ENCODE results near the gene OTUD7B. TPM values are rescaled to one million over a fixed set of nuclear protein-coding genes. Genes with fewer than 3 reads are reported as not detected.

The OTUD7B gene
- total RNA-seq, 1 experiment from 2014 or later, result 18.9 TPM

GRCh38 chr1:149925751-149926150, 84.8 kb downstream of the OTUD7B start:
- DNase-seq (ENCODE audit: extremely low read depth, low read depth), result no peak

- no peak for DNase-seq (ENCODE audit: extremely low read depth, low read depth)
These were observed 85.2 kb downstream of the OTUD7B start for GRCh38 chr1:149925345-149925744.

DNA sequence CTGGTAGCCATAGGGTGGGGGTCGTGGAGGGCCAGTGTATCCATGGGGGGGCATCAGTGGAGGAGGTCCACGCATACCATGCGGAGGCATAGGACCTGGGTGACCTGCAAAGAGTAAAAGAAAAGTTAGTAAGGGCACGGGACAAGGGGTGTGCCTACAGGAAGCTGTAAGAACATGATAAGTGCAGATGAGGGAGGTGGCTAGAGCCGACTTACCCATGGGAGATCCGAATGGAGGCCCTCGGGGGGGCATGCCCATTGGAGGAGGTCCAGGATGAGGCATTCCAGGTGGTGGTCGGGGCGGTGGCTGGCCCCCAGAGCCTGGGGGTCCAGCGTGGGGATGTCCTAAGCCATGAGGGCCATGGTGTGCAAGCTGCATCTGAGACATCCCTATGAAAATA, 86.9 kb downstream of the OTUD7B start:
- DNase-seq (ENCODE audit: extremely low read depth, low read depth), result no peak

- DNase-seq (ENCODE audit: extremely low read depth, low read depth), result no peak
These were observed 92.9 kb downstream of the OTUD7B start, which contains the start of gene SV2A for GRCh38 chr1:149917571-149918144. TSS of gene SV2A (minus strand) at chr1:149917844. CDS start at chr1:149913840, 4,004 bp downstream.

- no peak for DNase-seq (ENCODE audit: extremely low read depth, low read depth)
These were observed 93.7 kb downstream of the OTUD7B start for GRCh38 chr1:149916898-149917252.

- no peak for DNase-seq (ENCODE audit: extremely low read depth, low read depth)
These were observed 94.2 kb downstream of the OTUD7B start for GRCh38 chr1:149916193-149916897.

DNA sequence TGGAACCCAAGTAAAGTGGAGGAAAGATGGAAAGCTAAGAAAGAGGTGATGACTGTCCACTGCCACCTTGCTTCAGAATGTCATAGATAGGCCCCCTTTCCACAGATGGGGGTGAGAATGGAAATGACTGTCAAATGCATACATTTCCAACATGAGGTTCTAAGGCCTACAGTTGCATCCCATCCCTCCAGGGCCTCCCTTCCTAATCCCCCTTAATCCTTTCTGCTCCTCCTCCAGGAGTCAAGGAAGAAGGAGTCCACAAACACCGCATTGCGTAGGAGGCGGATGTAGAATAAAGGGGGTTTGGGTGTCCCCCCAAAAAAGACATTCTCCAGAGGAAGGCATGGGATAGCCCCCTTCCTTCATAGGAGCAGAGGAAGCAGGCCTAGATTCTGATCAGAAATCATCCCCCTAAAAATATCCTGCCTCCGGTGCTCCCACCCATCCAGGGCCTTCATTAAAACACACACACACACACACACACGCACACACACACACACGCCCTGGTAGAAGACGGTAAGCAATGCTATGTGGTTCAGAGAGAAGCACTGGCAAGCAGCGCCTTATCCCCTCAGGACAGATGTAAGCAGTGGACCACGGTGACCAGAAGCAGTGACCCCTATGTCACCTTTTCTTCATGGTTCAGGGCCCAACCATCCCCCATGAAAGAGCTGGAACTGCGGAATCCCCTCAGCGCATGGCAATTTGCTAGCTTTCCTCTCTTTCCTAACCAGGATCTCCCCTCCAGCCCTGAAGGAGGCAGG, 94.9 kb downstream of the OTUD7B start:
- no peak for DNase-seq (ENCODE audit: extremely low read depth, low read depth)

DNA sequence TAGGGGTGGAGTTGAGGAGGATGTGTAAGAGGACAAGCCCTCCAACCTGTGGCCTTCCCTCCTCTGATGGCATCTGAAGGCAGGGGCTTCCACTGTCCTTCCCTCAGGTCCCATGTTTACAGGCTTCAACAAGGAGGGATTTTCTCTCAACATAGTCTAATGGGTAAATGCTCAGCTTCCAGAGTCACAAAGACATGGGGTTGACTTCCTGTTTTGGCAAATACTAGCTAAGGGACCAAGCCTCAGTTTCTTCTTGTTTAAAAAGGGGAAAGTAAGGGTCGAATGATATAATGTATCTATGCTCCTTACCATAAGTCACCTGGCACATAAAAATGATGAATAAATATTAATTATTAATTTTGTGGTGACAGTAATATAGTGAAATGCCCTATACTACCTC, 96.0 kb downstream of the OTUD7B start:
- no peak for DNase-seq (ENCODE audit: extremely low read depth, low read depth)

- DNase-seq (ENCODE audit: extremely low read depth, low read depth), result no peak
These were observed 103.9 kb downstream of the OTUD7B start for GRCh38 chr1:149906570-149907075.

GRCh38 chr1:149903836-149904491, 106.6 kb downstream of the OTUD7B start:
- DNase-seq (ENCODE audit: extremely low read depth, low read depth), result no peak

DNA sequence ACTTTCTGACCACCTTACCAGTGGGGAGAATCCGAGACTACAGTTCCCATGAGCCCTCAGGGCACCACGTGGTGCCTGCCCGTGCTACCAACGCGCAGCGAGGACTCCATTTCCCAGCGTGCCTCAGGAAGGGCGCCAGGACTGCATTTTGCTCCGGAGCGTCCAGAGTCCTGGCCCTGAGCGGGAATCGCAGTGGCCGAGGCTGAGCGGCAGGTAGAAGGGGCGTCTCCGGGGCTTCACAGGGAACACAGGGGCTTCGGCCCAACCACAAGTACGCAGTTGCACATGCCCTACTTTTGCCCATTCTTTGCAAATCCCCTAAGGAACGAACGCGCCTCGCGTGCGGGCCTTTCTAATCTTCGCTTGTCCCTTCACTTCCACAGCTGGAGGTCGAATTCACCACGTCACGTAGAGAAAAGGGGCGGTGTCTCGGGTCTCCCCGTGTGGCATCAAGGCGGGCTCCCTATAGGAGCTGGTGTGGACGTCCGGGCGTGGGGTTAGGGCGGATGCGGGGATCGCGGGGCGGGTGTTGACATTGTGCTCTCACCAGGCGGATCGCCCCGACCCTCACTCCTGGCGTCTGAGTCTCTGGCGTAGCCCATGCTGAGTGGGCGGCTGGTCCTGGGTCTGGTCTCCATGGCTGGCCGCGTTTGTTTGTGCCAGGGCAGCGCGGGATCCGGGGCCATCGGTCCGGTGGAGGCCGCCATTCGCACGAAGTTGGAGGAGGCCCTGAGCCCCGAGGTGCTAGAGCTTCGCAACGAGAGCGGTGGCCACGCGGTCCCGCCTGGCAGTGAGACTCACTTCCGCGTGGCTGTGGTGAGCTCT, 110.9 kb downstream of the OTUD7B start, which contains the start of gene BOLA1:
BOLA1 (plus strand) TSS at position 109 of the 825 bp plus-strand sequence; CDS start at position 601, 492 bp downstream.
- peak; percentile 93 for DNase-seq (ENCODE audit: extremely low read depth, low read depth)

GRCh38 chr1:149896575-149896974, 114.0 kb downstream of the OTUD7B start:
- DNase-seq (ENCODE audit: extremely low read depth, low read depth), result no peak

DNA sequence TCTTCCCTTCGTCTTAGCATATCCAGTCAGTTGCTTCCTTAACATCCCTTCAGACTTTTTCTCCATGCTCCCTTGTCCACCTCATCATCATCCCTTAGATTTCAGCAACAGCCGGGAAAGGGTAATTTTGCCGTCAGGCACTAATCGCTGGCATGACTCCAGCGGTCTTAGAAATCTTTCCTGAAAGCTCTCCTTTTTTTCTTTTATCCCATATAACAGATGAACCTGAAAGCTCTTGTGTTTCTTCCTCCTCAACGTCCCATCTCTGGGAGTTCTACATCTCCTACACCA, 121.6 kb downstream of the OTUD7B start:
- DNase-seq (ENCODE audit: extremely low read depth, low read depth), result peak; percentile 22

GRCh38 chr1:149888247-149888998, 122.1 kb downstream of the OTUD7B start:
- DNase-seq (ENCODE audit: extremely low read depth, low read depth), result peak; percentile 94

Other genes with a start within 250 kb of the OTUD7B start
- gene FCGR1A, start 228.0 kb downstream of the OTUD7B start, total RNA-seq (2014; rRNA removed; shearing (Covaris generic)), result not detected in 2 replicates
- gene BOLA1, start 111.2 kb downstream of the OTUD7B start, total RNA-seq (2014; rRNA removed; shearing (Covaris generic)), result 21.7 and 24.9 TPM in 2 replicates
- 0.63 and 1.3 TPM in 2 replicates for gene SV2A, start 92.9 kb downstream of the OTUD7B start, total RNA-seq (2014; rRNA removed; shearing (Covaris generic))
- gene SF3B4, start 82.9 kb downstream of the OTUD7B start, total RNA-seq (2014; rRNA removed; shearing (Covaris generic)), result 20.0 and 29.4 TPM in 2 replicates
- gene MTMR11, start 73.8 kb downstream of the OTUD7B start, total RNA-seq (2014; rRNA removed; shearing (Covaris generic)), result 8.7 and 10.5 TPM in 2 replicates
- gene VPS45, start 57.0 kb upstream of the OTUD7B start, total RNA-seq (2014; rRNA removed; shearing (Covaris generic)), result 43.4 and 46.9 TPM in 2 replicates
- gene PLEKHO1, start 139.2 kb upstream of the OTUD7B start, total RNA-seq (2014; rRNA removed; shearing (Covaris generic)), result 6.7 and 10.1 TPM in 2 replicates
- gene ANP32E, start 225.4 kb upstream of the OTUD7B start, total RNA-seq (2014; rRNA removed; shearing (Covaris generic)), result 69.0 and 73.9 TPM in 2 replicates
- gene CA14, start 247.0 kb upstream of the OTUD7B start, total RNA-seq (2014; rRNA removed; shearing (Covaris generic)), result not detected in 2 replicates